OCI-LY1 (cell line): ENCODE measurements around the gene NTPCR.

Source experiments
- CTCF ChIP-seq: fragments of 200-600 bp; sonication (generic), shearing (Covaris generic); IDR thresholded peaks from 2 replicates; pipeline ENCODE4 v1.5.1; 2017; ENCODE audit warnings: mild to moderate bottlenecking, antibody characterized with exemption, low read length, moderate library complexity, mixed read lengths
- EZH2 ChIP-seq: fragments of 200-600 bp; sonication (generic), shearing (Covaris generic); IDR thresholded peaks from 2 replicates; pipeline ENCODE4 v1.8.0; 2017; ENCODE audit warnings: borderline replicate concordance, mixed run types, mild to moderate bottlenecking, antibody characterized with exemption, low read length, moderate library complexity, mixed read lengths

GRCh38 chr1:232969799-232970198 lies 19.4 kb downstream of the NTPCR start:
- TF ChIP-seq CTCF: no peak
- TF ChIP-seq EZH2: no peak
